Measurements from ENCODE around the gene FZD8. TPM values are rescaled to one million over a fixed set of nuclear protein-coding genes. Genes with fewer than 3 reads are reported as not detected.

Gene FZD8
- total and polyA plus RNA-seq, 2 experiments from 2014 or later = 0.39 to 25.5 TPM

DNA sequence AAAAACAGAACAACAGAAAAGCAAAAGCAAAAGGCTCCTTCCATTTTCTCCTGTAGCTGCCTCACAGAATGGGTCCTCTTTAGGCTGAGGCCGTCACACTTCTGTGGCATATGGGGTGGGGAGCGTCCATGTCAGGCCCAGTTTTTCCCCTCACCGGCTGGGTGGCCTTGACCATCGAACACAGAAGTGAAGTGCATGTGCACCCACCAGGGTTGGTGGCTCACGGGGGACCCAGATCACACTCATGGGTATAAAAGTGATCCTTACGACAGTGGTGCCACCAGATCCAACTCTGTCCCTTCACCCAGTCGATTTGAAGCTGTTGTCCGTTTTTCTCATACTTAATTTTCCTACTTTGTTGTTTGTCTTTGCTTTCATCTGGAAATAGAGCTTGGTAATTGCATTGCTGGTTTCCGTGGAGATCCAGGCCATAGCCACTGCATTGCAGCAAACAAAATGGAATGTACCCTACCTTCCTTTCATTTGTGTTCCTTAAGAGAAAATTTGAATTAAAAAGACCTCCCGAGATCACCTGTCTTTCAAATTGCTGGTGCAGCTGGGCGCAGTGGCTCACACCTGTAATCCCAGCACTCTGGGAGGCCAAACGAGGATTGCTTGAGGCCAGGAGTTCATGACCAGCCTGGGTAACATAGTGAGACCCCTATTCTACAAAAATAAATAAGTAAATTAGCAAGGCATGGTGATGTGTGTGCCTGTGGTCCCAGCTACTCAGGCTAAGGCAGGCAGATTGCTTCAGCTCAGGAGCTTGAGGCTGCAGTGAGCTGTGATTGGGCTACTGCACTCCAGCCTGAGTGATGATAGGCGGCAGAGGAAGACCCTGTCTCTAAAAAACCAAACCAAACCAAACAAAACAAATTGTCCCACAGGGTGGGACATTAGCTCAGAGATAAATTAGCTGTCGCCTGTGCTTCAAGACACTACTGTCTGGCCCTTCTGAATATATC, 47.7 kb downstream of the FZD8 start:
- H3K9ac ChIP-seq = no peak overlapping the region
- no peak overlapping the region for H3K27ac ChIP-seq
- no peaks in the 10 kb centered on the region for H3K79me2 ChIP-seq (ENCODE audit: insufficient read depth)
- no peaks in the 10 kb centered on the region for H3K36me3 ChIP-seq (ENCODE audit: low read depth)
- H3K4me1 ChIP-seq (ENCODE audit: insufficient read depth) = no peaks in the 10 kb centered on the region
- TF ChIP-seq EZH2phosphoT487 (IDR thresholded peaks at IDR 0.05; ENCODE audit: insufficient read depth, low read depth) (no peak), EZH2 (IDR thresholded peaks at IDR 0.05; ENCODE audit: insufficient read depth, poor library complexity, severe bottlenecking) (no peak)
- 65 to 74% methylated on average over 14 of the region's 14 CpGs for WGBS, 2 experiments (ENCODE audit: low coverage in 1 of 2, low lambda C conversion rate in 2 of 2, missing lambda C conversion rate in 2 of 2)
- H3K9me3 ChIP-seq (ENCODE audit: low read depth) = no peaks in the 10 kb centered on the region
- H2AFZ ChIP-seq = no peak overlapping the region
- in situ Hi-C loops (cut with MboI) = no loop called here
- no peaks in the 10 kb centered on the region for H3F3A ChIP-seq (ENCODE audit: insufficient read depth)
- H3K4me3 ChIP-seq = no peak overlapping the region
- no peaks in the 10 kb centered on the region for H4K20me1 ChIP-seq (ENCODE audit: insufficient read depth)
- no peaks in the 10 kb centered on the region for H3K9me2 ChIP-seq (ENCODE audit: insufficient read depth)
- H3K4me2 ChIP-seq (ENCODE audit: unreplicated experiment) = no peak overlapping the region
- no peak for DNase-seq
- H3K27me3 ChIP-seq (replicated peaks; ENCODE audit: insufficient read depth) = peaks cover 5% of the 10 kb centered on the region

DNA sequence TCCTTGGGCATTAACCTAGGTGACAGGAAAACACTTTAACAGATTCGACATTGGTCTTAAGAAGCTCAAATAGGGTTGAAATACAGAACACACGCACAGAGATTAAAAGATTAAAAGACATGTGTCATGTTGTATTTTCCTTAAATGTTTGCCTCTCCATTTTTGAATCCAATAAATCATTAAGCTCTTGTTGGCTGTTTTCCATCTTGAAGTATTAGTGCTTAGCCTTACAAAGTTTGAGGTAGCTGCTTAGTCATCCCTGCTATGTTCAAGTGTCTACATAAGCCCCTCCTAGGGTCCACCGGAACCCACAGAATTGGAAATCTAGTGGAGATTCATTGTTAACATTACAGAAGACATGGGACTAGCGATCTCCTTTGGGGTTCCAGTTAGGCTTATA, 49.7 kb downstream of the FZD8 start:
- WGBS, 2 experiments (ENCODE audit: low coverage in 1 of 2, low lambda C conversion rate in 2 of 2, missing lambda C conversion rate in 2 of 2) = 77 to 79% methylated on average over 4 of the region's 4 CpGs
- Histone ChIP-seq H3K9me2 (ENCODE audit: insufficient read depth) (no peaks in the 10 kb centered on the region), H2AFZ (no peak overlapping the region), H3K27ac (no peak overlapping the region), H3K79me2 (ENCODE audit: insufficient read depth) (no peaks in the 10 kb centered on the region), H3K4me1 (ENCODE audit: insufficient read depth) (no peaks in the 10 kb centered on the region), H3K36me3 (ENCODE audit: low read depth) (no peaks in the 10 kb centered on the region), H3F3A (ENCODE audit: insufficient read depth) (no peaks in the 10 kb centered on the region), H3K27me3 (replicated peaks; ENCODE audit: insufficient read depth) (peaks cover 5% of the 10 kb centered on the region), H3K4me3 (no peak overlapping the region), H3K9ac (no peak overlapping the region), H3K4me2 (ENCODE audit: unreplicated experiment) (no peak overlapping the region), H3K9me3 (ENCODE audit: low read depth) (no peaks in the 10 kb centered on the region), H4K20me1 (ENCODE audit: insufficient read depth) (no peaks in the 10 kb centered on the region)
- DNase-seq = no peak
- in situ Hi-C loops (cut with MboI) = no loop called here
- TF ChIP-seq EZH2 (IDR thresholded peaks at IDR 0.05; ENCODE audit: insufficient read depth, poor library complexity, severe bottlenecking) (no peak), EZH2phosphoT487 (IDR thresholded peaks at IDR 0.05; ENCODE audit: insufficient read depth, low read depth) (no peak)

DNA sequence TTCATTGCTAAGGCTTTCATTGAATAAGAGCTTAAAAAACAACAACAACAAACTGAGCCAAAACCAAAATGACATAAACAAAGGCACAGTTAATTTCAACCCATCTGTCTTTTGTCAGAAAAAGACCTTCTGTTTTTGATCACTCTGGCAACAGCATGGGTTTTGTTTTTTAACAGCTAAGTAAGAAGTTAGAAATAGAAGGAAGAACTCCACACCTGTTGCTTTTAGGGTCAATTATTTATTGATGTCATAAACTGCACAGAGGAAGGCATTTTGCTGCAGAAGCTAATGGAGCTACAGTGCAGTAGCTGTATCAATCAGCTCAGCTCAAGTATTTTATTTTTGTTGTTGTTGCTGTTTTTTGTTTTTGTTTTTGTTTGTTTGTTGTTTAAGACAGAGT, 53.3 kb downstream of the FZD8 start:
- no peak overlapping the region for H2AFZ ChIP-seq
- H3F3A ChIP-seq (ENCODE audit: insufficient read depth) = no peaks in the 10 kb centered on the region
- H3K4me3 ChIP-seq = no peak overlapping the region
- TF ChIP-seq EZH2 (IDR thresholded peaks at IDR 0.05; ENCODE audit: insufficient read depth, poor library complexity, severe bottlenecking) (no peak), EZH2phosphoT487 (IDR thresholded peaks at IDR 0.05; ENCODE audit: insufficient read depth, low read depth) (no peak)
- no peaks in the 10 kb centered on the region for H3K9me2 ChIP-seq (ENCODE audit: insufficient read depth)
- H3K27me3 ChIP-seq (replicated peaks; ENCODE audit: insufficient read depth) = peaks cover 11% of the 10 kb centered on the region
- H3K9me3 ChIP-seq (ENCODE audit: low read depth) = no peaks in the 10 kb centered on the region
- no peak overlapping the region for H3K27ac ChIP-seq
- no peak overlapping the region for H3K4me2 ChIP-seq (ENCODE audit: unreplicated experiment)
- no peaks in the 10 kb centered on the region for H3K36me3 ChIP-seq (ENCODE audit: low read depth)
- no peaks in the 10 kb centered on the region for H3K4me1 ChIP-seq (ENCODE audit: insufficient read depth)
- H3K79me2 ChIP-seq (ENCODE audit: insufficient read depth) = no peaks in the 10 kb centered on the region
- in situ Hi-C loops (cut with MboI) = no loop called here
- no peaks in the 10 kb centered on the region for H4K20me1 ChIP-seq (ENCODE audit: insufficient read depth)
- no peak for DNase-seq
- no peak overlapping the region for H3K9ac ChIP-seq

Other genes starting within 250 kb of the FZD8 start
- gene GJD4, start 37.0 kb downstream of the FZD8 start, total RNA-seq (2014; rRNA removed; shearing (Covaris generic)) = not detected in 2 replicates
- gene GJD4, start 37.0 kb downstream of the FZD8 start, polyA plus RNA-seq (2016; fragmentation: Nextera tagmentation; extraction: Ambion mirVana) = not detected in 2 replicates

All from GM23248 (cell line).